ENCODE measurements around the gene SMARCA2. TPM values are rescaled to one million over a fixed set of nuclear protein-coding genes. Genes with fewer than 3 reads are reported as not detected.

The SMARCA2 gene
- total and polyA plus RNA-seq, 8 donors: 20.5 to 242 (median 78.5) TPM

- H3K4me1 ChIP-seq: peaks cover 0 to 57% (median 21%) of the 10 kb centered on the region in 4 donors
- H3K9me3 ChIP-seq: no peaks in the 10 kb centered on the region
- H3K27ac ChIP-seq: peak overlapping the region in 1 of 5 donors; percentile 78
- no peak for DNase-seq
- TF ChIP-seq POLR2A (IDR thresholded peaks at IDR 0.05) (no peak), POLR2AphosphoS5 (IDR thresholded peaks at IDR 0.05) (no peak), CTCF (IDR thresholded peaks at IDR 0.05) (no peak), EP300 (IDR thresholded peaks at IDR 0.05) (no peak)
- intact Hi-C loops (cut with DNase I; ENCODE audit: low total_unique reads): no loop called here
- H3K27me3 ChIP-seq: no peaks in the 10 kb centered on the region
- no peaks in the 10 kb centered on the region for H3K36me3 ChIP-seq
- no peak overlapping the region for H3K4me3 ChIP-seq
- 64 to 78% (median 75%) methylated on average over 3 of the region's 3 CpGs for WGBS, 5 donors
These were observed 218.1 kb downstream of the SMARCA2 start for GRCh38 chr9:2233274-2233673.

GRCh38 chr9:2234371-2234893, 219.3 kb downstream of the SMARCA2 start:
- peak overlapping the region in 1 of 5 donors; percentile 78 for H3K27ac ChIP-seq
- no peak for TF ChIP-seq EP300 (IDR thresholded peaks at IDR 0.05)
- no peak for TF ChIP-seq CTCF (IDR thresholded peaks at IDR 0.05)
- TF ChIP-seq POLR2AphosphoS5 (IDR thresholded peaks at IDR 0.05): no peak
- no peak for TF ChIP-seq POLR2A (IDR thresholded peaks at IDR 0.05)
- H3K4me1 ChIP-seq: peaks cover 0 to 48% (median 15%) of the 10 kb centered on the region in 4 donors
- H3K9me3 ChIP-seq: no peaks in the 10 kb centered on the region
- no peaks in the 10 kb centered on the region for H3K36me3 ChIP-seq
- 43 to 66% (median 56%) methylated on average over 5 of the region's 5 CpGs for WGBS, 5 donors
- intact Hi-C loops (cut with DNase I; ENCODE audit: low total_unique reads): no loop called here
- no peaks in the 10 kb centered on the region for H3K27me3 ChIP-seq
- peak in 1 of 2 donors; percentile 78 for DNase-seq
- H3K4me3 ChIP-seq: no peak overlapping the region

- DNase-seq: no peak
- intact Hi-C loops (cut with DNase I; ENCODE audit: low total_unique reads): no loop called here
- TF ChIP-seq EP300 (IDR thresholded peaks at IDR 0.05) (no peak), CTCF (IDR thresholded peaks at IDR 0.05) (no peak), POLR2AphosphoS5 (IDR thresholded peaks at IDR 0.05) (no peak), POLR2A (IDR thresholded peaks at IDR 0.05) (no peak)
- Histone ChIP-seq H3K9me3 (no peaks in the 10 kb centered on the region), H3K36me3 (no peaks in the 10 kb centered on the region), H3K4me3 (no peak overlapping the region), H3K4me1 (peaks cover 0 to 41% (median 12%) of the 10 kb centered on the region in 4 donors), H3K27me3 (no peaks in the 10 kb centered on the region), H3K27ac (peak overlapping the region in 1 of 5 donors; percentile 78)
- WGBS, 5 donors: 92 to 95% (median 94%) methylated on average over 5 of the region's 5 CpGs
These were observed 220.5 kb downstream of the SMARCA2 start for GRCh38 chr9:2235623-2236022.

GRCh38 chr9:2236850-2237249, 221.7 kb downstream of the SMARCA2 start:
- Histone ChIP-seq H3K27me3 (no peaks in the 10 kb centered on the region), H3K9me3 (no peaks in the 10 kb centered on the region), H3K4me3 (no peak overlapping the region), H3K4me1 (peaks cover 5 to 44% (median 17%) of the 10 kb centered on the region in 4 donors), H3K36me3 (no peaks in the 10 kb centered on the region), H3K27ac (no peak overlapping the region)
- 47 to 67% (median 57%) methylated on average over 3 of the region's 3 CpGs for WGBS, 5 donors
- TF ChIP-seq EP300 (IDR thresholded peaks at IDR 0.05) (no peak), CTCF (IDR thresholded peaks at IDR 0.05) (no peak), POLR2A (IDR thresholded peaks at IDR 0.05) (no peak), POLR2AphosphoS5 (IDR thresholded peaks at IDR 0.05) (no peak)
- intact Hi-C loops (cut with DNase I; ENCODE audit: low total_unique reads): no loop called here
- DNase-seq: no peak
